Right atrium auricular region (tissue), 2 donors: ENCODE results near the gene OS9. TPM values are rescaled to one million over a fixed set of nuclear protein-coding genes. Genes with fewer than 3 reads are reported as not detected.
"Not testable (repeated sequence)": the region's sequence is repeated elsewhere in the genome, so short reads cannot be mapped to it uniquely, and the experiment has no call there.

Experiments
- DNase-seq: peaks from one replicate; pipeline ENCODE4 v3.0.0-alpha.2; 2019; ENCODE audit warnings: low spot score
- H3K27ac ChIP-seq, 2 donors: fragments of 200-600 bp; sonication (generic); 1 replicate in 1 of 2; 2 replicates in 1 of 2; pipeline ENCODE4 v1.5.1; 2016 to 2019
- H3K27me3 ChIP-seq, 2 donors: fragments of 200-600 bp; sonication (generic); one replicate each; pipeline versions ENCODE4 v1.5.1 to v1.6.0; 2017 to 2019
- H3K36me3 ChIP-seq: fragments of 200-600 bp; sonication (generic); one replicate; pipeline ENCODE4 v1.5.1; 2016
- H3K4me1 ChIP-seq, 2 donors: fragments of 200-600 bp; sonication (generic); one replicate each; pipeline versions ENCODE4 v1.5.1 to v1.6.0; 2017 to 2019
- H3K4me3 ChIP-seq, 2 donors: fragments of 200-600 bp; sonication (generic); 1 replicate in 1 of 2; 2 replicates in 1 of 2; pipeline ENCODE4 v1.5.1; 2017 to 2019; ENCODE audit warnings: mild to moderate bottlenecking in 1 of 2, moderate library complexity in 1 of 2
- H3K9me3 ChIP-seq, 2 donors: fragments of 200-600 bp; sonication (generic); one replicate each; pipeline ENCODE4 v1.5.1; 2019
- CTCF ChIP-seq, 2 donors: fragments of 200-600 bp; sonication (generic); IDR thresholded peaks; one replicate each; pipeline ENCODE4 v1.5.1; 2019; ENCODE audit warnings: antibody characterized with exemption in 2 of 2
- total RNA-seq, 2 donors: library from RNA; depleted of rRNA; stranded (reverse); fragments of >200 nt; gene quantifications; one replicate each; pipeline ENCODE4 v1.1.0, GENCODE V29; 2016

Gene OS9
- 100 to 1,000 TPM; 161 to 173 TPM for total RNA-seq

GRCh38 chr12:57693659-57694458, at the start of gene OS9:
OS9 (plus strand) TSS chr12:57694132; CDS start chr12:57694162, 30 bp downstream.
- peak; percentile 73 to 74 for TF ChIP-seq CTCF (IDR thresholded peaks at IDR 0.05)
- no peaks in the 10 kb centered on the region for H3K27me3 ChIP-seq

GRCh38 chr12:57645990-57646658, 47.8 kb upstream of the OS9 start:
- not testable (repeated sequence) for H3K27ac ChIP-seq, H3K27me3 ChIP-seq, H3K36me3 ChIP-seq, H3K4me3 ChIP-seq, H3K4me1 ChIP-seq, DNase-seq
- peaks cover 0 to 15% of the 10 kb centered on the region in 2 donors for H3K9me3 ChIP-seq

More at GRCh38 chr12:57693659-57694458, at the start of gene OS9:
- Histone ChIP-seq H3K9me3 (peaks cover 0 to 4% of the 10 kb centered on the region in 2 donors), H3K36me3 (peaks cover 20% of the 10 kb centered on the region), H3K4me1 (peaks cover 0 to 12% of the 10 kb centered on the region in 2 donors), H3K4me3 (peak within 1 kb of the TSS; percentile 84 to 92), H3K27ac (peak within 1 kb of the TSS; percentile 58 to 80)
- DNase-seq: peak; percentile 99

GRCh38 chr12:57646659-57647049, 47.3 kb upstream of the OS9 start:
- H3K4me1 ChIP-seq: not testable (repeated sequence)

GRCh38 chr12:57654042-57654441, 39.9 kb upstream of the OS9 start:
- no peaks in the 10 kb centered on the region for H3K36me3 ChIP-seq
- H3K4me1 ChIP-seq: no peaks in the 10 kb centered on the region
- TF ChIP-seq CTCF (IDR thresholded peaks at IDR 0.05): no peak
- no peak overlapping the region for H3K4me3 ChIP-seq
- H3K9me3 ChIP-seq: no peaks in the 10 kb centered on the region
- H3K27me3 ChIP-seq: no peaks in the 10 kb centered on the region
- DNase-seq: no peak
- no peak overlapping the region for H3K27ac ChIP-seq

More at GRCh38 chr12:57646659-57647049, 47.3 kb upstream of the OS9 start:
- H3K9me3 ChIP-seq: peaks cover 0 to 15% of the 10 kb centered on the region in 2 donors
- H3K27me3 ChIP-seq, H3K27ac ChIP-seq, H3K4me3 ChIP-seq, DNase-seq, H3K36me3 ChIP-seq: not testable (repeated sequence)

GRCh38 chr12:57655541-57656240, 38.2 kb upstream of the OS9 start:
- no peaks in the 10 kb centered on the region for H3K4me1 ChIP-seq
- TF ChIP-seq CTCF (IDR thresholded peaks at IDR 0.05): no peak
- H3K4me3 ChIP-seq: no peak overlapping the region
- no peaks in the 10 kb centered on the region for H3K27me3 ChIP-seq
- DNase-seq: no peak
- H3K9me3 ChIP-seq: no peaks in the 10 kb centered on the region
- H3K36me3 ChIP-seq: no peaks in the 10 kb centered on the region
- no peak overlapping the region for H3K27ac ChIP-seq

GRCh38 chr12:57656408-57656807, 37.5 kb upstream of the OS9 start:
- H3K27me3 ChIP-seq, H3K4me3 ChIP-seq, H3K9me3 ChIP-seq, H3K27ac ChIP-seq, H3K36me3 ChIP-seq, DNase-seq, H3K4me1 ChIP-seq: not testable (repeated sequence)

- Histone ChIP-seq H3K27me3 (no peaks in the 10 kb centered on the region), H3K36me3 (no peaks in the 10 kb centered on the region), H3K27ac (no peak overlapping the region), H3K4me3 (no peak overlapping the region), H3K4me1 (no peaks in the 10 kb centered on the region), H3K9me3 (no peaks in the 10 kb centered on the region)
- no peak for DNase-seq
- TF ChIP-seq CTCF (IDR thresholded peaks at IDR 0.05): no peak
Measured at GRCh38 chr12:57657744-57658143, 36.2 kb upstream of the OS9 start.
